Fibroblast of gingiva (primary cell): ENCODE data around the gene SIRT1.
A peak's percentile ranks its signal among the peaks of the same experiment; 100 is the strongest.
"Not testable (repeated sequence)": the region's sequence is repeated elsewhere in the genome, so short reads cannot be mapped to it uniquely, and the experiment has no call there.

Experiments
- DNase-seq: peaks from one replicate; pipeline ENCODE4 v3.0.0-alpha.2; 2011; ENCODE audit warnings: low read depth

The SIRT1 gene

DNA sequence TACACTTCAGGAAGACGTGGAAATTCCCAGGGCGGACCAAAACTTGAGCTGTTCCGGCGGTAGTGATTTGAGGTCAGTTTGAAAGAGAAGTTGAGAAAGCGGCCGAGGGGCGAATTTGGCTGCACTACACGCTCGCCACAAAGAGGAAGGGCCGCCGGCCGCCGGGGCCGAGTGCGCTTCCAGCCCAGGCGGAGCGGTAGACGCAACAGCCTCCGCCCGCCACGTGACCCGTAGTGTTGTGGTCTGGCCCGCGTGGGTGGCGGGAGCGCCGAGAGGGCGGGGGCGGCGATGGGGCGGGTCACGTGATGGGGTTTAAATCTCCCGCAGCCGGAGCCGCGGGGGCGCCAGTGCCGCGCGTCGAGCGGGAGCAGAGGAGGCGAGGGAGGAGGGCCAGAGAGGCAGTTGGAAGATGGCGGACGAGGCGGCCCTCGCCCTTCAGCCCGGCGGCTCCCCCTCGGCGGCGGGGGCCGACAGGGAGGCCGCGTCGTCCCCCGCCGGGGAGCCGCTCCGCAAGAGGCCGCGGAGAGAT is at the start of gene SIRT1:
SIRT1 (plus strand) TSS at position 344 of the 529 bp plus-strand sequence; CDS start at position 410, 66 bp downstream.
- peak; percentile 94 for DNase-seq

DNA sequence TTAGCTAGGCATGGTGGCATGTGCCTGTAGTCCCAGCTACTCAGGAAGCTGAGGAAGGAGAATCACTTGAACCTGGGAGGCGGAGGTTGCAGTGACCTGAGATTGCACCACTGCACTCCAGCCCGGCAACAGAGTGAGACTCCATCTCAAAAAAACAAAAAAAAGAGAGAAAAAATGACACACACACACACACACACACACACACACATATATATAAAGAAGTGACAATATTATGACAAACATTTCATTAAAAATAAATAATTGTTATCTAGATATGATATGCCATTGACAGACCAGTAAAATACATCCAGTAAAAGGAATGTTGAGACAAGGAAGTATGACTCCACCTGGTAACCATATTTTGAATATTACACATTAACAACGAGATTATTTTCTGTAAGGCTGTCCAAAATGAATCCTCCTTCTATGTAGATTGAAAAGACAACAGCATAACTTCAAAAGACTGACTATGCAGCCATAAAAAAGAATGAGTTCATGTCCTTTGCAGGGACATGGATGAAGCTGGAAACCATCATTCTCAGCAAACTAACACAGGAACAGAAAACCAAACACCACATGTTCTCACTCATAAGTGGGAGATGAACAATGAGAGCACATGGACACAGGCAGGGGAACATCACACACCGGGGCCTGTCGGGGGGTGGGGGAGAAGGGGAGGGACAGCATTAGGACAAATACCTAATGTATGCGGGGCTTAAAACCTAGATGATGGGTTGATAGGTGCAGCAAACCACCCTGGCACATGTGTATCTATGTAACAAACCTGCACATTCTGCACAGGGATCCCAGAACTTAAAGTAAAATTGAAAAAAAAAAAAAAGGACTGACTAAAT is 48.7 kb upstream of the SIRT1 start:
- DNase-seq: not testable (repeated sequence)

DNA sequence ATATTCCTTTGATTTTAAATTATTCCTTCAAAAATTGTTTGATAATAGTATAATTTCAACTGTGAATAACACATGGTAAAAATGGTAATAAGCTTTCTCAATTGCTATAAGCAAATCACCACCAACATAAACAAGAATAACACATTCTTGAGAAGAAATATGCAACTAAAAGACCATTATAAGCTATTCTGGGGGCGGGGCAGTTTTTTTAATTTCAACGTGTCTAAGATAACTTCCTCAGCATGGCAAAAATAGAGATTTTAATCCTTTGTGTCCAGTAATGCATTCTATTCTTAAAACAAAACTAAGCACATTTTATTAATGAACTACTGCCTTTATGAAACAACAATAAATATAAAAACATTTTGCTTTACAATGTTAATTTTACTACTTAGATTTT is 48.0 kb upstream of the SIRT1 start:
- DNase-seq: no peak

DNA sequence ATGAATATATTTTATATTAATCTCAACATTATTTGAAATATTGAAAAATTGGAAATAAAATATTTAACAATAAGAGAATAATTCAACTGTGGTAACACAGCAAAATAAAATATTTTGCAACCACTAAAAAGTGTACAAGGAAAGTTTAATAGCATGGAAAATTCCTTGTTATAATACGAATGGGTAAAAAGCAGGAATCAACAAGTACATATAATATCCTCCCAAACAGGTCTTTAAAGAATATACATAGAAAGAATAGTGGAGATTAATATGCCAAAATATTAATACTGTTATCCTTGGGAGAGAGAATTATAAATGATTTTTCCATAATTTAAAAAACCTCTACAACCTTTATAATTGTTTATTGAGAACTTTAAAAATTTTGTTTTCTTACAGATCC is 47.5 kb upstream of the SIRT1 start:
- no peak for DNase-seq

DNA sequence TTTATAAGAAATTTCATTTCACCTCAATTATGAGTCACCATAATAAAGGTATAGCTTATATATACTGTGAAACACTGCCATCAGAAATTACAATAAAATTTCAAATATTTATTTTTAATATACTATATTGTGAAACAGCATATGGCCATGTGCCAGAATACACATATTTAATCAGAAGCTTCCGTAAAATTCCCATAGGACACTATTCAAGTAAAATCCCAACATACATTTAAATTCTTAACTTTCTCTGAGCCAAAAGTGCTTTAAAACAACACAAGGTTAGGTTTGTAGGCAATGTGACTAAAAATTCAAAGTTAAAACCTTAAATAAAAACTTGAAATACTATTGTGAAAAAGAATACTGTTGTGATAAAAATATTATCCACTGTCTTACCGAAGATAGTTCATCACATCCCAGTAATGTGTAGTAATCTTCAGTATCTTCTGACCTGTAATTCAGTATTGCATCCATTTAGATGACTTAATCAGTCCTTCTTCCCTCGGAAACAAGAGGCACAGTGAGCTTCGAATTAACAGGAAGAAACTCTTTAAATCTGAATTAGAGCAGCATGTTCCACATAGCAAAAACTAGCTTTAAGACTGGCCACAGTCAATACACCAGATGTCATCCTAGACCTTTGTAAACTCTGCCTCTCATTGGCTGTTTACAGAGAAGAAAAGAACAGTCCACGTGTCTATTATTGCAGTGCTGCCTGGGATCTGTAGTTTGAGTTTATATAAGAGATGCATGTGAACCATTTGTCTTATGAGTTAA is 46.7 kb upstream of the SIRT1 start, which contains the start of gene DNAJC12:
DNAJC12 (minus strand) TSS at position 648 of the 774 bp plus-strand sequence; CDS start at position 471, 177 bp downstream.
- DNase-seq: peak; percentile 22

DNA sequence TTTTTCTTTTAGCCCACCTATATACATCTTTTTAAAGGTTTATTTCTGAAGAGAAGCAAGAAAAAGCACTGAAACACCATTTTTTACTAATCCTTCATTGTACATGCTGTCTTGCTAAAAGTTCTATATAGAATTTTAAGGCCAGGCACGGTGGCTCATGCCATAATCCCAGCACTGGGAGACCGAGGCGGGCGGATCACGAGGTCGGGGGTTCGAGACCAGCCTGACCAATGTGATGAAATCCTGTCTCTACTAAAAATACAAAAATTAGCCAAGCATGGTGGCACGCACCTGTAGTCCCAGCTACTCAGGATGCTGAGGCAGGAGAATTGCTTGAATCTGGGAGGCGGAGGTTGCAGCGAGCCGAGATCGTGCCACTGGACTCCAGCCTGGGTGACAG is 44.9 kb upstream of the SIRT1 start:
- not testable (repeated sequence) for DNase-seq

DNA sequence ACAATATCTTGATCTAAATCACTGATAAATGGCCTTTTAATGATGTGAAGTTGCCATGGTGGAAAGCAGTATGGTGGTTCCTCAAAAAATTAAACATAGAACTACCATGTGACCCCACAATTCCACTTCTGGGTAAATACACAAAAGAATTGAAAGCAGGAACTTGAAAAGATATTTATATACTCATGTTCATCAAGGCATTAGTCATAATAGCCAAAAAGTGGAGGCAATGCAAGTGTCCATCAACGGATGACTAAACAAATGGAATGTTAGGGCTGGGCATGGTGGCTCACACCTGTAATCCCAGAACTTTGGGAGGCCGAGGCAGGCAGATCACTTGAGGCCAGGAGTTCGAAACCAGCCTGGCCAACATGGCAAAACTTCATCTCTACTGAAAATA is 44.5 kb upstream of the SIRT1 start:
- DNase-seq: no peak

DNA sequence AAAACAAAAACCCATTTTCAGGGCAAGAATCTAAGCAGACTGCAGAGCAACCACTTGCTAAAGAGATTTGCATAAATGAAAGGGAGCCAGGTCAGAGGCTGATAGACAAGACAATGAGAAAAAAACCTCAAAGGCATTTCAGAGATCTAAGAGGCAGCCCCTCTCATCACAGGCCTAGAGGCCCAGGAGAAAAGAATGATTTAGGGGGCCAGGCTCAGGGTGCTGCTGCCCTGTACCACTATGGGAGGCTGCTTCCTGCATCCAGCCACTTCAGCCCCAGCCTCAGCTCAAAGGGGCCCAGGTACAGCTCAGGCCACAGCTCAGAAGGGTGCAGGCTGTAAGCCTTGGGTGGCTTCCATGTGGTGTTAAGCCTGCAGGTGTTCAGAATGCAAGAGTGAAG is 42.7 kb upstream of the SIRT1 start:
- DNase-seq: no peak

DNA sequence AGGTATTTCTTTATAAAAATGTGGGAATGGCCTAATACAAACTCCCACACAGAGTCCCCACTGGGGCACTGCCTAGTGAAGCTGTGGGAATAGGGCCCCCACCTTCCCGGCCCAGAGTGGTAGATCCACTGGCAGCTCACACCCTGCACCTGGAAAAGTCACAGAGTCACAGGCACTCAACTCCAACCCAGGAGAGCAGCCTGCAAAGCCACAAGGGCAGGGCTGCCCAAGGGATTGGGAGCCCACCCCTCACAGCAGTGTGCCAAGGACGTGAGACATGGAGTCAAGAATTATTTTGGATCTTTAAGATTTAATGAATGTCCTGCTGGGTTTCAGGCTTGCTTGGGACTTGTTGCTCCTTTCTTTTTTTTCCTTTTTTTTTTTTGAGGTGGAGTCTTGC is 41.2 kb upstream of the SIRT1 start:
- DNase-seq: no peak

DNA sequence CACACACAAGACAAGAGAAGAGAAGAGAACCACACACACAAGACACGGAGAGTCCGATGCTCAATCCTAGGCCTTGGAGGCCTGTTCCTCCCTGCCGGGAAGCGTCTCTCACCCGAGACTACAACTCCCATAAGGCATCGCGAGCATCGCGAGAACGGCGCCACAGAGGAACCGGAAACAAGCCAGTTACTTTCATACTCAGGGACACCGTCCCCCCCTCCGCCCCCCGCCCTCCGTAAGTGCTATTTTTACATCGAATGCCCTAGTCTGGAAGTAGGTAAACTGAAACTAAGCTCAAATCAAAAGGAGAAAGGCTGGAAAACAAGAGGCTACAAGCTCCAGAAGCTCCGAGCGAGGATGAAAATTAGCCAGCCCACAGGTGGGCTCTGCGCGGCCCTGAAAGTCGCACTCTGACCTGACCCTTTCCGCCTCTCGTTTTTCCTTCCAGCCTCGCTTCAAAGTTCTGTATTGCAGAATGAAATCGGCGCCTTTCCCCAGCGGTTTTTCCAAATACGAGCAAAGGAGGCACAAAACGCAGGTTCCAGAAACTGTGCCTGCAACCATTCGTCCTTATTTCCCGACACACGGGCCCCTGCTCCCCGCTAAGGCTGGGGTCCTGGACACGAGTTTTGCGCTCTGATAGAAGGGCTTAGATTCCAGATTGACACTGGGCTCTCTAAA is 35.0 kb upstream of the SIRT1 start:
- DNase-seq: peak; percentile 94

DNA sequence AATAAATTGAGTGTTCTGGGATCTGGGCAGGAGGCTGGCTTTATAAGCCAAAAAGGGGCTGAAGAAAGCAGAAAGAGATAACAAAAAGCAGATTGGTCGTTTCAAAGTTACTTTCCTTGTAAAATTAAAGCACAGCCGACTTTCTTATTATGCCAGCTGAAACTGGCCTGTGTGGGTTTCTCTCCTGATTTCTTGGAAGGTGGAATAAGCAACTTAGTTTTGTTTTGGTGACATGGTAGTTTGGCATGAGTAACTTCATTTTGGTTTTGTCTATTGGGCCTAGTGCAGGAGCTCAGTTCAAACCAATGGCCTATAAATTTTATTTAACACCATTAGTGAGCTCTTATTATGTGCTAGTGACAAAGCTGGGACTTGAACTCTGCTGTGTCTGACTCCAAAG is 33.3 kb upstream of the SIRT1 start:
- DNase-seq: no peak

DNA sequence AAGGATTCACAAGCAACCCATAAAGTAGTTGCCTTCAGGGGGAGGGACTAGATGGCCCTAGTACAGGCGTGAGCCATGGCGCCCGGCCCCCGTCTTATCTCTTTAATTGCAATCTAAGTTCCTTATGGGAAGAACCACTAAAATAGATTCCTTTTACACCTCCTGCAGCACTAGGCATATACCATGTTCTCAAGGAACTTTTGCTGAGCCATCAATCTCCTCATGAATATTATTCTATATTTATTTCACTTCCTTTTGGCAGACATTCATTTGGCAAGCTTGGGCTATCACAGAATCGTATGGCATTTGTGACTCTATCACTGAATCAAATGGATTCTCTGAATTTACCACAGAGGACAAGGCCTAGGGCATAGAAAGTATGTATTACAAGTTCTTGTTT is 31.7 kb upstream of the SIRT1 start:
- no peak for DNase-seq

DNA sequence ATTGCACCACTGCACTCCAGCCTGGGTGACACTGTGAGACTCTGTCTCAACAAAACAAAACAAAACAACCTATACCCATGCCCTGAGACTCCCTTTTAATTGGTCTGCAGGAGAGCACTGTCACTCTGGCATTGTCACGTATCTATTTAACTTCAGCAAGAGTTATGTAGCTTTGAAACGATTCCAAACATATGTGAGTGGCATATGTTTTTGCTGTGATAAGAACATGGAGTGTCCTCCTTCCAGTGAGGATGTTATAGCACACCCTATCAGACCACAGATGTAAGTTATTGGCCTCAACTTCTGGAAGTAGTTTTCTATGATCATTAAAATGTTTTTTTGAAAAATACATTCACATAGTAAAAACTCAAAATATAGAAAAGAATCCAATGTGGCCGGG is 30.9 kb upstream of the SIRT1 start:
- no peak for DNase-seq

DNA sequence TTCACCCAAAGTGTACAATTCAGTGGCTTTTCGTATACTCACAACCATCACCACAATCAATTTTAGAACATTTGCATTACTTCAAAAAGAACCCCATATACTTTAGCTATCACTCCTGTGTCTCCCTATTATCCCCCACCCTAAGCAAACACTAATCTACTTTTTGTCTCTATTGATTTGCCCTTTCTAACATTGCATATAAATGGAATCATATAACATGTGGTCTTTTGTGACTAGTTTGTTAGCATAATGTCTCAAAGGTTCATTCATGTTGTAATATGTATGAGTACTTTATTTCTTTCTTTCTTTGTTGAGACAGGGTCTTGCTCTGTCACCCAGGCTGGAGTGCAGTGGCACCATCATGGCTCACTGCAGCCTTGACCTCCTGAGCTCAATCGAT is 25.5 kb upstream of the SIRT1 start:
- DNase-seq: no peak

DNA sequence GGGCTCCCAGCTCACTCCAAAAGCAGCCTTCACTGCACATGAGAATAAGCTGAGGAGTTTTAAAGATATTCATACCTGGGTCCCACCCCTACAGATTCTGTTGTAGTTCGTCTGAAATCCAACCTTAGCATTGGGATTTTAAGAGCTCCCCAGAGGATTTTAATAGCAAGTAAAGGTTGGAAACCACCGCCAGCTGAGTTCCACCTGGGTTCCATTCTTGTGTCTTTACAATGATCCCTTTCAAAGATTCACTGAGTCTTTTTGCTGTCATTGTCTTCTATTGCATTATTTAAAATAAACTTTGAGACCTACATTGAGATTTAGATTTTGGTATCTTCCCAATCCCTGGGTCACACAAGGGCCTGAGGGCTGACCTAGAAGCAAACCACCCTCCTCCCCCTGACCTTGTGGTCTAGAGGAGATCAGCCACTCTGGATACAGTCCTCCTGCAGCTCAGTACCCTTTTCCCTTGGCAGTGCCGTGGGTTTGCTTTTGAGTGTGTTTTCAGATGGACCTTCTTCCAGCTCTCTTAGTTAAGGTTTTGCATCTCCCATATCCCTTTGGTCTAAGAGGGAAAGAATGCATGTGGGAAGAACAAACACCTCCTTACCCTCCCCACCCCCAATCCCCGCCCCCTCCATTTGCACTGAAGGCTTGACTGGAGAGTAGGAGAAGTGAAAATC is 22.6 kb upstream of the SIRT1 start:
- no peak for DNase-seq

DNA sequence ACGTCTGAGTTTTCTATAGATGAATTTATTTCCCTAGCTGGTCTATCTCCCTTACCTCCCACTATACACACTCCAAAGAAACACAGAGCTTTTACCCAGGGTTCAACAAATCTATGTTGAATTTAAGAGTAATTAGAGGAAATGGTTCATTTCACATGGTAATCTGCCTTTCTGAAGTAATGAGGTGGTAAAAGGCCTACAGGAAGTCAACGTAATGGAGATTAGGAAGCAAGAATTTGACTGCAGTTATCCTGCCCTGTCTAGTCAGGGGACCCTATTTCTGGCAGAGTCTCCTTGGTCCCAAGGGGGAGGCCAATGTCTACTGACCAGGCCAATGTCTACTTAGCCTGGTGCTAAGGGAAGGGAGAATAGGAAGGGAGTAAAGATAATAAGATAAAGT is 21.4 kb upstream of the SIRT1 start:
- DNase-seq: no peak

DNA sequence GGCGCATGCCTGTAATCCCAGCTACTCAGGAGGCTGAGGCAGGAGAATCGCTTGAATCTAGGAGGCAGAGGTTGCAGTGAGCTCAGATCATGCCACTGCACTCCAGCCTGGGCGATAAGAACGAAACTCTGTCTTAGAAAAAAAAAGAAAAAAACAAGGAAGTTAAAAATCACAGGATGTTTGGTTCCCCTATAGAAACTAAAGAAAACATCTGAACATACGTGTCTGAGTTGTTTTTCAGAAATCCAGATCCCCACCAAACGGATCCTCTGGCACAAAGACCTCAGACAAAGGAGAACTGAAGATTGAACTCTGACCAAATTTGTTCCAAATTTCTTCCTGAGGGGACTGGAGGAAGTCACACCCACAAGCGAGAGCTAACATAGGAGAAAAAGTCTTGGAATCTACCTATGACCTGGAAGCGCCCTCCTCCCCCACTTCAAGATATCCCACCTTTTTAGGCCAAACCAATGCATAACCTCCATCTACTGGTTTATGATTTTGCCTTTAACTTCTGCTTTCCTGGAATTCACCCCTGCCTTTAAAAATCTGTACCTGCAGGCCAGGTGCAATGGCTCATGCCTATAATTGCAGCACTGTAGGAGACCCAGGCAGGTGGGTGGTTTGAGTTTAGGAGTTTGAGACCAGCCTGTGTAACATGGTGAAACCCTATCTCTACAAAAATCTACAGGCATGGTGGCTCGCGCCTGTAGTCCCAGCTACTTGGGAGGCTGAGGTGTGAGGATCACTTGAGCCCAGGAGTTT is 19.7 kb upstream of the SIRT1 start:
- DNase-seq: no peak

DNA sequence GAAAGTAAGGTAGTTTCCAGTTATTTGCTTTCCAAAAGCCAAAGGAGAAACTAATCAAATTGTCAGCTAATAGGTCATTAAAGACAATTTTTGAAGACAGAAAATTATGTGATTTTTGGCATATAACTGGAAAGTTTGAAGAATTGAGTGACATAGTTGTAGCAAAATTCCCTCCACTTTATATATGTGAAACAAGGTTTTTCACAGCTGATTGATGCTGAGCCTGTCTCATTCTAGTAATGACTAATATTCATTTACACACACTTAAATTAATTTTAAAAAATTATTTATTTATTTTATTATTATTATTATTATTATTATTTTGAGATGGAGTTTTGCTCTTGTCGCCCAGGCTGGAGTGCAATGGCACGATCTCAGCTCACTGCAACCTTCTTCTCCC is 16.3 kb upstream of the SIRT1 start:
- DNase-seq: no peak

DNA sequence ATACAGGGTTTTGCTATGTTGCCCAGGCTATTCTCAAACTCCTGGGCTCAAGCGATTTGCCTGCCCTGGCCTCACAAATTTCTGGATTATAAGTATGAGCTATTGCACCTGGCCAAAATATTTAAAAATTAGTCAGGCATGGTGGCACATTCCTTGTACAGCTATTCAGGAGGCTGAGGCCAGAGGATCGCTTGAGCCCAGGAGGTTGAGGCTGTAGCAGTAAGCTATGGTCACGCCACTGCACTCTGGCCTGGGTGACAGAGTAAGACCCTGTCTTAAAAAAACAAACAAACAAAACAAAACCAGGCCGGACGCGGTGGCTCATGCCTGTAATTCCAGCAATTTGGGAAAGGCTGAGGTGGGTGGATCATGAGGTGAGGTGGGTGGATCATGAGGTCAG is 14.5 kb upstream of the SIRT1 start:
- DNase-seq: no peak

DNA sequence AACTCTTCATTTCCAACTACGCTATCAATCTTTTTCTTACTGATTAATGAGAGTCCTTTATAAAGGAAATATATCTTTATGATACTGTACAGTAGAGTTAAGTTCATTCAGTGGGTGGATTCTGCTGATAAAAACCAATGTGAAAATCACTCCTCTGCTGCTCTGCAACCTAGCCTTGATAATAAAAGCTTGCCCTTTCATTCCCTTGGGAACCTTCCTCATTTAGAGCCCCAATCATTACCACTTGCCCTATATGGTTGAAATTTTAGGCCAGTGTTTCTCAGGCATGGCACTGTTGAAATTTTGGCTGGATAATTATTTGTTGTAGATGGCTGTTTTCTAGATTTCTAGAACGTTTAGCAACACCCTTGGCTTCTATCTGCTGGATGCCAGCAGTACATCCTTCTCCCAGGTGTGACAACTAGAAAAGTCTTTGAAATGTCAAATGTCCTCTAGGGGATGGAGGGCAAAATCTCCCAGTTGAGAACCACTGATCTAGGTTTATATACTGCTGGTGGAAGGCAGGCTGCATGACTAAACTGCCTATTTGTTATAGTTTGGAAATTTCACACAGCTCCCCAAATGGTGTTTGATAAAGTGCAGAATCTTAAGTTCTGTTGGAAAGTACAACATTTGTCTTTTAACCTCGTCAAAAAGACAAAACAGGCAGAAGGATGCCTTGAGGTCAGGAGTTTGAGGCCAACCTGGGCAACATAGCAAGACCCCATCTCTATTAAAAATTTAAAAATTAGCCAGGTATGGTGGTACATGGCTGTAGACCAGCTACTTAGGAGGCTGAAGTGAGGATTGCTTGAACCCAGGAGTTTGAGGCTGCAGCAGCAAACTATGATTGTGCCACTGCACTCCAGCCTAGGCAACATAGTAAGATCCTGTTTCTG is 8.9 kb upstream of the SIRT1 start:
- DNase-seq: no peak
